Inflammatory macrophage treated with lipopolysaccharide for 1 hour (primary cell): ENCODE results near the gene TRAPPC13.

Source experiments
- DNase-seq, 2 donors: peaks; one replicate each; pipeline ENCODE4 v3.0.0-alpha.2; 2020 to 2022

TRAPPC13 gene

GRCh38 chr5:65693121-65693520, 68.3 kb downstream of the TRAPPC13 start:
- no peak for DNase-seq

GRCh38 chr5:65695162-65695755, 70.4 kb downstream of the TRAPPC13 start:
- DNase-seq: no peak

GRCh38 chr5:65695896-65696295, 71.1 kb downstream of the TRAPPC13 start:
- DNase-seq: no peak

- no peak for DNase-seq
Measured at GRCh38 chr5:65696892-65697291, 72.1 kb downstream of the TRAPPC13 start.

DNA sequence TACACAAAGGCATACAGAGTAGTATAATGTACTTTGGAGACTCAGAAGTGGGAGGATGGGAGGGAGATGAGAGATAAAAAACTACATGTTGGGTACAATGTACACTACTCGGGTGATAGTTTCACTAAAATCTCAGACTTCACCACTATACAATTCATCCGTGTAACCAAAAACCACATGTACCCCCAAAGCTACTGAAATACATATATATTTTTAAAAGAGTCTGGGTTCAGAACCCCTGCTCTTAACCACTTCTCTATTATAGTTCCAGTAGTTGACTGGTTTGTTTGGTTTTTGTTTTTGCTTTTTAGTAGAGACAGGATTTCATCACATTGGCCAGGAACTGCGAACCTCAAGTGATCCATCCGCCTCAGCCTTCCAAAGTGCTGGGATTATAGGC, 74.5 kb downstream of the TRAPPC13 start:
- DNase-seq: no peak

- no peak for DNase-seq
Measured at GRCh38 chr5:65702036-65702435, 77.2 kb downstream of the TRAPPC13 start.

DNA sequence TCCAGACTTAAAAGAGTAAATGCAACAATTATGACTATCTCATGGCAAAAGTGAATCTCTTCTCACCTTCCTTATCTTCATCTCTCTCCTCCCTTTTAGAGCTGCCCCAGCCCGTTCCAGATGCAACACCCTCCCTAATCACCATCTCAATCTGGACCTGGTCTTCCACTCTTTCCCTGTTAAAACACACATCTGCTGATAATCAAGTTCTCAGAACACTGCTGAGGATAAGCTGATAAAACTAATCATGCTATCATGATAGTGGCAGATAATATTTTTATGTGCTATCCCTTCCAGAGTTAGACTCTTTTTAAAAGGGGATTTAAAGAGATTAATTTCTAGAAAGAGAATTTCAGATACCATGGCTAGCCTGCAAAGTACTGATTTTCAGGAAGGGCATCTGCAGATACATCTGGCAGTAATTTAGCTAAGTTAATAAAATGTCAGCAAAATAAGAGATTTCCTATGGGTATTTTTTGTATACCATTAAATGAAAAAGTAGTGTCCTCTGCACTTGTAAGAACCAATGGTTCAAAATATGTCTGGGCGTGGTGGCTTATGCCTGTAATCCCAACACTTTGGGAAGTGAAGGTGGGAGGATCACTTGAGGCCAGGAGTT, 79.9 kb downstream of the TRAPPC13 start:
- DNase-seq: no peak

- DNase-seq: no peak
Measured at GRCh38 chr5:65707663-65708062, 82.8 kb downstream of the TRAPPC13 start.

DNA sequence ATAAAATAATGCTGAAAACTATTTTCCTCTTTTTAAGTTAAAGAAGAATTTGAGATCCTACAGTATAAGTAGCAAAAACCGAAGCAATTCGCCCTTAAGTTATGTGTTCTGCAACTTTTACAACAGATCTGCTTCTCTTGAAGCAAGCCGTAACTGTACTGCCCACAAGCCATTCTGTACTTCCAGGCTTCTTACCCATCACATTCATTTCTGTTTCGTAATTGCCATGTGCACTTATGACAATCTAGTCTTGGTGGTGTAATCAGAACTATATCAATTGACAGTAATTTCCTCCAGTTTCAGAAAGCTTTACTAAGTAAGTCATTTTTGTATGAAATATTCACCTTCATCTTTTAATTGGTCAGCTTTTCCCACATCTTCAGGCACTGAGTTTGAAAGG, 83.3 kb downstream of the TRAPPC13 start:
- DNase-seq: peak; percentile 61 to 78
